ENCODE results near the gene SLC6A3. TPM values are rescaled to one million over a fixed set of nuclear protein-coding genes. Genes with fewer than 3 reads are reported as not detected.

Gene SLC6A3
- total and polyA plus RNA-seq, 9 of the 15 experiments (the other 6 are each of a cell fraction or from before 2014, with no cell fraction given), result not detected

GRCh38 chr5:1431896-1432295 is 13.3 kb downstream of the SLC6A3 start:
- DNase-seq (ENCODE audit: extremely low read depth in 1 of 4, low spot score in 3 of 4) (no peak), ATAC-seq (no peak), FAIRE-seq (no peak)
- TF ChIP-seq FOXA3 (CRISPR knock-in tag; conservative IDR thresholded peaks at IDR 0.05 in 1 of 2, IDR thresholded peaks at IDR 0.05 in 1 of 2), result no peak
- TF ChIP-seq TCF15 (CRISPR knock-in tag; IDR thresholded peaks at IDR 0.05), result no peak
- no peak for TF ChIP-seq ARNT (IDR thresholded peaks at IDR 0.05)
- no peak for TF ChIP-seq THRA (IDR thresholded peaks at IDR 0.05)
- no peak for TF ChIP-seq CHD1 (IDR thresholded peaks at IDR 0.05; ENCODE audit: low read length)
- TF ChIP-seq DPF2 (IDR thresholded peaks at IDR 0.05), result no peak
- no peak for TF ChIP-seq POLR3A (IDR thresholded peaks at IDR 0.05; ENCODE audit: borderline replicate concordance, extremely low read depth, insufficient read depth, insufficient read length)
- no peak for TF ChIP-seq HMG20B (CRISPR knock-in tag; IDR thresholded peaks at IDR 0.05)
- TF ChIP-seq MTF1 (CRISPR knock-in tag; IDR thresholded peaks at IDR 0.05; ENCODE audit: borderline replicate concordance), result no peak
- TF ChIP-seq ZNF449 (CRISPR knock-in tag; IDR thresholded peaks at IDR 0.05), result no peak
- no peak for TF ChIP-seq TEAD4 (IDR thresholded peaks at IDR 0.05; ENCODE audit: low read length)
- TF ChIP-seq TEAD4 (CRISPR knock-in tag; IDR thresholded peaks at IDR 0.05; ENCODE audit: borderline replicate concordance), result no peak
- TF ChIP-seq GTF2F1 (IDR thresholded peaks at IDR 0.05; ENCODE audit: low read depth, low read length), result no peak
- no peak for TF ChIP-seq ZFP36 (IDR thresholded peaks at IDR 0.05; ENCODE audit: low read depth, low read length, partially characterized antibody)
- TF ChIP-seq HSF4 (CRISPR knock-in tag; IDR thresholded peaks at IDR 0.05; ENCODE audit: borderline replicate concordance), result no peak
- TF ChIP-seq ZNF589 (CRISPR knock-in tag; IDR thresholded peaks at IDR 0.05; ENCODE audit: low read depth), result no peak
- CTCF ChIA-PET (ENCODE audit: low intra/inter-chr PET ratio), result no interaction called here
- Histone ChIP-seq H3K4me2 (ENCODE audit: insufficient read depth, low read length) (no peak overlapping the region), H3K9me1 (ENCODE audit: control insufficient read depth, insufficient read depth, low read length) (no peaks in the 10 kb centered on the region), H3K27ac (ENCODE audit: extremely low read depth, low read depth, low read length) (no peak overlapping the region), H4K20me1 (replicated peaks; ENCODE audit: control insufficient read depth, insufficient read depth, low read length) (no peaks in the 10 kb centered on the region; the same call in 1 of the 2 replicates), H3K27me3 (ENCODE audit: control insufficient read depth in 2 of 2, insufficient read depth in 2 of 2, low read length in 2 of 2) (peaks cover 28 to 64% of the 10 kb centered on the region in 2 experiments; a peak in 4 of 5 replicates), H3K79me2 (ENCODE audit: control insufficient read depth, insufficient read depth, low read length) (no peaks in the 10 kb centered on the region), H3K9ac (ENCODE audit: insufficient read depth in 1 of 2, low read depth in 2 of 2, low read length in 2 of 2) (no peak overlapping the region), H3K4me1 (replicated peaks in 1 of 2; ENCODE audit: control insufficient read depth in 2 of 2, insufficient read depth in 2 of 2, low read length in 2 of 2) (no peaks in the 10 kb centered on the region), H3K4me3 (no peak overlapping the region), H3K9me3 (replicated peaks; ENCODE audit: control insufficient read depth, insufficient read depth, low read depth, low read length) (0 out of 2 replicates have a peak, but pooled peaks cover 2% of the 10 kb centered on the region), H3K36me3 (ENCODE audit: control insufficient read depth, insufficient read depth, low read length) (no peaks in the 10 kb centered on the region), H2AFZ (ENCODE audit: low read depth, low read length) (no peak overlapping the region)
- intact Hi-C loops (cut with micrococcal nuclease) (no loop called here), in situ Hi-C loops (cut with MboI) (no loop called here)
- POLR2A ChIA-PET, result no interaction called here
- 1% methylated on average over 8 of the region's 8 CpGs for WGBS (ENCODE audit: insufficient coverage, low coverage, missing lambda C conversion rate)
- BruUV-seq (replicated peaks), result no TSS peak
